RPMI8226 (cell line): ENCODE measurements around the gene BEST2.

ENCODE experiments used
- DNase-seq: peaks from one replicate; pipeline ENCODE4 v3.0.0-alpha.2; 2015

Gene BEST2

GRCh38 chr19:12773571-12773970 lies 22.0 kb downstream of the BEST2 start:
- peak; percentile 51 for DNase-seq

- DNase-seq: peak; percentile 83
These were observed 23.3 kb downstream of the BEST2 start, which contains the start of gene HOOK2 for GRCh38 chr19:12774588-12775555. Gene HOOK2, minus strand, starts transcription at chr19:12775552. Its CDS starts 103 bp downstream, at chr19:12775449.

- DNase-seq: peak; percentile 85
These were observed 25.8 kb downstream of the BEST2 start for GRCh38 chr19:12777217-12778016.

- DNase-seq: peak; percentile 90
These were observed 26.7 kb downstream of the BEST2 start for GRCh38 chr19:12778017-12778904.

- no peak for DNase-seq
These were observed 27.2 kb downstream of the BEST2 start for GRCh38 chr19:12778905-12779161.

GRCh38 chr19:12779162-12779993 lies 27.8 kb downstream of the BEST2 start:
- DNase-seq: peak; percentile 53

- no peak for DNase-seq
These were observed 30.5 kb downstream of the BEST2 start for GRCh38 chr19:12782174-12782423.

- DNase-seq: peak; percentile 72
These were observed 31.1 kb downstream of the BEST2 start for GRCh38 chr19:12782424-12783290.

- no peak for DNase-seq
These were observed 31.8 kb downstream of the BEST2 start for GRCh38 chr19:12783291-12783848.

- DNase-seq: no peak
These were observed 32.3 kb downstream of the BEST2 start for GRCh38 chr19:12783849-12784393.

- no peak for DNase-seq
These were observed 32.8 kb downstream of the BEST2 start for GRCh38 chr19:12784394-12784870.

GRCh38 chr19:12784871-12785430 lies 33.4 kb downstream of the BEST2 start:
- DNase-seq: no peak

GRCh38 chr19:12785431-12786031 lies 33.9 kb downstream of the BEST2 start:
- no peak for DNase-seq

GRCh38 chr19:12786141-12786870 lies 34.7 kb downstream of the BEST2 start:
- peak; percentile 64 for DNase-seq

GRCh38 chr19:12786952-12787351 lies 35.4 kb downstream of the BEST2 start:
- no peak for DNase-seq

- no peak for DNase-seq
These were observed 35.9 kb downstream of the BEST2 start for GRCh38 chr19:12787458-12787857.

- no peak for DNase-seq
These were observed 36.6 kb downstream of the BEST2 start for GRCh38 chr19:12788042-12788681.

- peak; percentile 92 for DNase-seq
These were observed 37.1 kb downstream of the BEST2 start for GRCh38 chr19:12788682-12789097.
